Tibial artery (tissue), 4 donors: ENCODE results near the gene SPAG4.

Experiments
- DNase-seq, 2 donors: peaks; one replicate each; pipeline ENCODE4 v3.0.0-alpha.2; 2019
- H3K27ac ChIP-seq, 2 donors: fragments of 200-600 bp; sonication (generic) in 1 of 2; 1 replicate in 1 of 2; 2 replicates in 1 of 2; pipeline ENCODE4 v1.5.1; 2018 to 2019; ENCODE audit warnings: mild to moderate bottlenecking in 1 of 2
- H3K27me3 ChIP-seq, 2 donors: fragments of 200-600 bp; sonication (generic) in 1 of 2; one replicate each; pipeline versions ENCODE4 v1.5.1 to v1.6.0; 2016 to 2019
- H3K36me3 ChIP-seq, 3 donors: fragments of 200-600 bp; sonication (generic) in 2 of 3; one replicate each; pipeline ENCODE4 v1.5.1; 2016 to 2019; ENCODE audit warnings: mild to moderate bottlenecking in 2 of 3
- H3K4me1 ChIP-seq, 4 donors: fragments of 200-600 bp; sonication (generic) in 2 of 4; 1 replicate in 3 of 4; 2 replicates in 1 of 4; pipeline ENCODE4 v1.5.1; 2016 to 2019
- H3K4me3 ChIP-seq, 2 donors: fragments of 200-600 bp; sonication (generic) in 1 of 2; 1 replicate in 1 of 2; 2 replicates in 1 of 2; pipeline ENCODE4 v1.5.1; 2018 to 2019; ENCODE audit warnings: mild to moderate bottlenecking in 2 of 2
- H3K9me3 ChIP-seq, 3 donors: fragments of 200-600 bp; sonication (generic) in 1 of 3; one replicate each; pipeline ENCODE4 v1.5.1; 2016 to 2019
- CTCF ChIP-seq, 2 experiments: fragments of 200-600 bp in 1 of 2; fragments of 450-650 bp in 1 of 2; IDR thresholded peaks; one replicate each; pipeline ENCODE4 v1.5.1; 2017 to 2019; ENCODE audit warnings: antibody characterized with exemption in 2 of 2, mild to moderate bottlenecking in 1 of 2, moderate library complexity in 1 of 2
- intact Hi-C: fragments of 100-400 bp; cut with DNase I; formaldehyde crosslinking; loops from one replicate; pipeline ENCODE4 v1.15.0; 2023; ENCODE audit warnings: low total_unique reads

Gene SPAG4

GRCh38 chr20:35619196-35620095 lies 3.8 kb downstream of the SPAG4 start:
- peaks cover 0 to 39% (median 32%) of the 10 kb centered on the region in 4 donors for H3K4me1 ChIP-seq
- peak; percentile 67 to 86 for DNase-seq
- H3K27me3 ChIP-seq, result no peaks in the 10 kb centered on the region
- H3K27ac ChIP-seq, result peak overlapping the region; percentile 46 to 88
- peak overlapping the region; percentile 57 to 70 for H3K4me3 ChIP-seq
- H3K36me3 ChIP-seq, result peaks cover 0 to 18% (median 5%) of the 10 kb centered on the region in 3 donors
- no peaks in the 10 kb centered on the region for H3K9me3 ChIP-seq
- intact Hi-C loops, result loop anchor here (5.0 kb wide), 2 partner anchors 43 to 153 kb away; partner anchors contain the start of genes CPNE1, PHF20 and RBM12
- TF ChIP-seq CTCF (IDR thresholded peaks at IDR 0.05), result no peak

- H3K9me3 ChIP-seq, result no peaks in the 10 kb centered on the region
- DNase-seq, result no peak
- no peaks in the 10 kb centered on the region for H3K27me3 ChIP-seq
- no peak overlapping the region for H3K27ac ChIP-seq
- peaks cover 14 to 33% (median 16%) of the 10 kb centered on the region in 3 donors for H3K36me3 ChIP-seq
- no peak for TF ChIP-seq CTCF (IDR thresholded peaks at IDR 0.05)
- H3K4me3 ChIP-seq, result no peak overlapping the region
- intact Hi-C loops, result no loop called here
- H3K4me1 ChIP-seq, result peaks cover 0 to 33% (median 30%) of the 10 kb centered on the region in 4 donors
Observed at GRCh38 chr20:35620818-35621559, 5.4 kb downstream of the SPAG4 start.

- intact Hi-C loops, result no loop called here
- H3K27me3 ChIP-seq, result no peaks in the 10 kb centered on the region
- TF ChIP-seq CTCF (IDR thresholded peaks at IDR 0.05), result no peak
Observed at GRCh38 chr20:35621560-35621946, 5.9 kb downstream of the SPAG4 start.

GRCh38 chr20:35625584-35626385 lies 10.2 kb downstream of the SPAG4 start:
- no peaks in the 10 kb centered on the region for H3K9me3 ChIP-seq
- H3K27me3 ChIP-seq, result no peaks in the 10 kb centered on the region
- H3K36me3 ChIP-seq, result peaks cover 56 to 81% (median 61%) of the 10 kb centered on the region in 3 donors
- H3K27ac ChIP-seq, result no peak overlapping the region
- DNase-seq, result no peak
- TF ChIP-seq CTCF (IDR thresholded peaks at IDR 0.05), result no peak
- no peak overlapping the region for H3K4me3 ChIP-seq
- intact Hi-C loops, result no loop called here
- no peaks in the 10 kb centered on the region for H3K4me1 ChIP-seq

More at GRCh38 chr20:35621560-35621946, 5.9 kb downstream of the SPAG4 start:
- H3K9me3 ChIP-seq, result no peaks in the 10 kb centered on the region
- H3K4me3 ChIP-seq, result no peak overlapping the region
- DNase-seq, result no peak
- H3K36me3 ChIP-seq, result peaks cover 20 to 39% (median 21%) of the 10 kb centered on the region in 3 donors
- H3K27ac ChIP-seq, result no peak overlapping the region
- peaks cover 0 to 33% (median 29%) of the 10 kb centered on the region in 4 donors for H3K4me1 ChIP-seq

- H3K36me3 ChIP-seq, result peaks cover 60 to 85% (median 68%) of the 10 kb centered on the region in 3 donors
- H3K4me3 ChIP-seq, result no peak overlapping the region
- no peaks in the 10 kb centered on the region for H3K4me1 ChIP-seq
- intact Hi-C loops, result no loop called here
- DNase-seq, result no peak
- H3K27me3 ChIP-seq, result no peaks in the 10 kb centered on the region
- no peak overlapping the region for H3K27ac ChIP-seq
- no peaks in the 10 kb centered on the region for H3K9me3 ChIP-seq
- no peak for TF ChIP-seq CTCF (IDR thresholded peaks at IDR 0.05)
Observed at GRCh38 chr20:35626386-35627001, 10.9 kb downstream of the SPAG4 start.
